HepG2 (cell line): Measurements from ENCODE around the gene CHST10. TPM values are rescaled to one million over a fixed set of nuclear protein-coding genes. Genes with fewer than 3 reads are reported as not detected.

Experiments used
- ATAC-seq: fragments of 200-7000 bp; cut with Tn5 transposase; 3 replicates; pipeline ENCODE4 v1.9.1; 2020; ENCODE audit warnings: mild to moderate bottlenecking, moderate library complexity
- BruUV-seq: library from RNA; stranded (reverse); fragments of 400-500 nt; replicated peaks from 2 replicates; lab custom pipeline; 2021; lab: Mats Ljungman, UMichigan
- CTCF ChIA-PET: fragments of 300-600 bp; formaldehyde crosslinking; extraction: SDS; loops from one replicate; lab custom pipeline; 2021; ENCODE audit warnings: low total read pairs, inconsistent platforms, low intra/inter-chr PET ratio; lab: Yijun Ruan, JAX
- POLR2A ChIA-PET: fragments of 350-600 bp; sonication (Branson Sonifier 250); formaldehyde crosslinking; loops from one replicate; lab custom pipeline; 2020; ENCODE audit warnings: antibody characterized with exemption, inconsistent platforms; lab: Yijun Ruan, JAX
- DNase-seq: peaks from one replicate; pipeline ENCODE4 v3.0.0-alpha.2; 2015; ENCODE audit warnings: low spot score
- FAIRE-seq: peaks from 3 replicates; lab custom pipeline; 2011; peaks lifted over from hg19 to GRCh38; lab: Jason Lieb, UNC
- H2AFZ ChIP-seq: one replicate; pipeline ENCODE4 v1.6.1; 2011; ENCODE audit warnings: low read length, inconsistent platforms
- H3K27ac ChIP-seq: fragments of 300-600 bp; 3 replicates; pipeline ENCODE4 v1.8.0; 2011; ENCODE audit warnings: mixed run types, mild to moderate bottlenecking, mixed read lengths, low read length, inconsistent platforms; ENCODE audit not compliant: insufficient read depth; ENCODE audit errors: extremely low read length
- H3K27me3 ChIP-seq, 2 experiments: fragments of 200-600 bp in 1 of 2; 2 replicates in 1 of 2; 3 replicates in 1 of 2; pipeline versions ENCODE4 v1.6.0 to v1.8.0; 2011; ENCODE audit warnings: low read length in 2 of 2, mild to moderate bottlenecking in 2 of 2, moderate library complexity in 2 of 2, inconsistent platforms in 1 of 2; ENCODE audit not compliant: insufficient read depth in 2 of 2, control insufficient read depth in 1 of 2
- H3K36me3 ChIP-seq, 2 experiments: fragments of 200-600 bp in 1 of 2; replicated peaks in 1 of 2; 2 replicates in 1 of 2; 3 replicates in 1 of 2; pipeline versions ENCODE4 v1.5.1 to v1.8.0; 2011; ENCODE audit warnings: low read length in 2 of 2, inconsistent platforms in 1 of 2; ENCODE audit not compliant: insufficient read depth in 2 of 2, control insufficient read depth in 1 of 2
- H3K4me1 ChIP-seq: 2 replicates; pipeline ENCODE4 v1.5.1; 2012; ENCODE audit warnings: low read length, inconsistent platforms; ENCODE audit not compliant: insufficient read depth
- H3K4me2 ChIP-seq: 2 replicates; pipeline ENCODE4 v1.6.0; 2011; ENCODE audit warnings: low read depth, low read length, inconsistent platforms
- H3K4me3 ChIP-seq, 3 experiments: fragments of 200-600 bp in 1 of 3; sonication (generic), shearing (Covaris generic) in 1 of 3; replicated peaks in 1 of 3; 2 replicates each; pipeline ENCODE4 v1.5.1; 2011 to 2016; ENCODE audit warnings: low read length in 3 of 3, inconsistent platforms in 2 of 3, low read depth in 2 of 3, mild to moderate bottlenecking in 2 of 3, control low read depth in 1 of 3, mixed read lengths in 1 of 3; ENCODE audit not compliant: insufficient read depth in 1 of 3
- H3K79me2 ChIP-seq: one replicate; pipeline ENCODE4 v1.6.1; 2011; ENCODE audit warnings: low read length, inconsistent platforms; ENCODE audit not compliant: insufficient read depth
- H3K9ac ChIP-seq: 2 replicates; pipeline ENCODE4 v1.6.0; 2011; ENCODE audit warnings: mild to moderate bottlenecking, low read depth, low read length, inconsistent platforms; ENCODE audit not compliant: insufficient read depth
- H3K9me3 ChIP-seq: 2 replicates; pipeline ENCODE4 v1.5.1; 2012; ENCODE audit warnings: mild to moderate bottlenecking, low read length
- H4K20me1 ChIP-seq: 2 replicates; pipeline ENCODE4 v1.6.0; 2011; ENCODE audit warnings: inconsistent platforms, mild to moderate bottlenecking, low read length, moderate library complexity; ENCODE audit not compliant: insufficient read depth
- CC2D1A ChIP-seq: sonication (generic); formaldehyde crosslinking; IDR thresholded peaks from 2 replicates; pipeline ENCODE4 v1.8.1; 2023; ENCODE audit warnings: mild to moderate bottlenecking, missing genetic modification reagents
- CERS6 ChIP-seq: sonication (generic); formaldehyde crosslinking; IDR thresholded peaks from 2 replicates; pipeline ENCODE4 v1.5.0; 2020; ENCODE audit warnings: missing genetic modification reagents
- DNMT3B ChIP-seq: conservative IDR thresholded peaks from 2 replicates; pipeline ENCODE4 v1.6.1; 2016; ENCODE audit warnings: missing biosample characterization, control low read depth
- HNRNPK ChIP-seq: fragments of 200-400 bp; formaldehyde crosslinking; IDR thresholded peaks from 2 replicates; pipeline ENCODE4 v1.6.1; 2018; ENCODE audit warnings: low read length, low read depth, moderate library complexity, mild to moderate bottlenecking; ENCODE audit not compliant: poor library complexity, severe bottlenecking
- HOXD1 ChIP-seq: sonication (generic); formaldehyde crosslinking; IDR thresholded peaks from 2 replicates; pipeline ENCODE4 v1.5.0; 2020; ENCODE audit warnings: missing genetic modification reagents
- MEIS1 ChIP-seq: sonication (generic); formaldehyde crosslinking; IDR thresholded peaks from 2 replicates; pipeline ENCODE4 v1.9.0; 2021; ENCODE audit warnings: mild to moderate bottlenecking, missing genetic modification reagents, moderate library complexity, borderline replicate concordance
- NKX3-1 ChIP-seq: sonication (generic); formaldehyde crosslinking; IDR thresholded peaks from 2 replicates; pipeline ENCODE4 v1.5.0; 2020; ENCODE audit warnings: missing genetic modification reagents
- PBX3 ChIP-seq: sonication (generic); formaldehyde crosslinking; IDR thresholded peaks from 2 replicates; pipeline ENCODE4 v1.8.1; 2023; ENCODE audit warnings: missing genetic modification reagents, inconsistent platforms, borderline replicate concordance
- REL ChIP-seq: sonication (generic); formaldehyde crosslinking; conservative IDR thresholded peaks from 2 replicates; pipeline ENCODE4 v1.8.0; 2022; ENCODE audit warnings: mild to moderate bottlenecking, missing genetic modification reagents, moderate library complexity
- SIN3B ChIP-seq: fragments of 150-350 bp; IDR thresholded peaks from 2 replicates; pipeline ENCODE4 v1.6.1; 2014; ENCODE audit warnings: low read length
- THAP7 ChIP-seq: sonication (generic); formaldehyde crosslinking; IDR thresholded peaks from 2 replicates; pipeline ENCODE4 v1.8.1; 2023; ENCODE audit warnings: mild to moderate bottlenecking, missing genetic modification reagents
- TSC22D2 ChIP-seq: sonication (generic); formaldehyde crosslinking; IDR thresholded peaks from 2 replicates; pipeline ENCODE4 v1.5.1; 2020; ENCODE audit warnings: missing genetic modification reagents, mild to moderate bottlenecking, borderline replicate concordance
- ZNF124 ChIP-seq: sonication (generic); formaldehyde crosslinking; IDR thresholded peaks from 2 replicates; pipeline ENCODE4 v1.4.0; 2020; ENCODE audit warnings: missing genetic modification reagents
- ZNF180 ChIP-seq: sonication (generic); formaldehyde crosslinking; IDR thresholded peaks from 2 replicates; pipeline ENCODE4 v1.4.0; 2020; ENCODE audit warnings: low read depth, missing genetic modification reagents, borderline replicate concordance
- ZNF569 ChIP-seq: sonication (generic); formaldehyde crosslinking; IDR thresholded peaks from 2 replicates; pipeline ENCODE4 v1.5.0; 2020; ENCODE audit warnings: mild to moderate bottlenecking, missing genetic modification reagents, moderate library complexity, borderline replicate concordance
- ZNF670 ChIP-seq: sonication (generic); formaldehyde crosslinking; IDR thresholded peaks from 2 replicates; pipeline ENCODE4 v1.8.0; 2022; ENCODE audit warnings: mild to moderate bottlenecking, missing genetic modification reagents, borderline replicate concordance
- WGBS: methylation state at CpG from one replicate; pipeline ENCODE4 v1.1.6; 2017; ENCODE audit warnings: low lambda C conversion rate; 5-methylcytosine and 5-hydroxymethylcytosine counted together
- in situ Hi-C: cut with HindIII; loops from 2 replicates; pipeline ENCODE4 v1.10.0; 2017; ENCODE audit warnings: low pct_unique_long_range_greater_than_20kb; ENCODE audit not compliant: extremely low pct_ligation_motif_present
- intact Hi-C: fragments of 100-400 bp; cut with micrococcal nuclease; formaldehyde crosslinking; loops from one replicate; pipeline ENCODE4 v1.10.0; 2022; ENCODE audit not compliant: unreplicated experiment
- polyA plus RNA-seq, 8 experiments: library from polyadenylated mRNA; depleted of rRNA in 3 of 8; stranded (reverse) in 7 of 8; unstranded in 1 of 8; fragments of >200 nt; fragmentation: Illumina TruSeq in 4 of 8; extraction: Trizol in 4 of 8; gene quantifications; 2 replicates each; pipeline versions ENCODE4 v1.2.1 to v1.2.3, GENCODE V29; 2011 to 2016; ENCODE audit warnings: low read depth in 4 of 8, missing spikeins in 1 of 8, mixed read lengths in 1 of 8; ENCODE audit not compliant: insufficient read depth in 1 of 8
- total RNA-seq, 5 experiments: library from RNA; depleted of rRNA; stranded (reverse); fragments of >200 nt; fragmentation: Illumina TruSeq; extraction: Trizol; gene quantifications; 2 replicates each; pipeline ENCODE4 v1.2.3, GENCODE V29; 2016; ENCODE audit warnings: low read depth in 1 of 5

The CHST10 gene
- total and polyA plus RNA-seq, 2 of the 13 experiments (the other 11 are each of a cell fraction or from before 2014, with no cell fraction given): 10.5 to 14.2 TPM

- Histone ChIP-seq H3K36me3 (no peaks in the 10 kb centered on the region), H3K27ac (no peak overlapping the region), H4K20me1 (no peaks in the 10 kb centered on the region), H2AFZ (no peak overlapping the region), H3K9ac (no peak overlapping the region), H3K4me2 (no peak overlapping the region), H3K27me3 (peaks cover 0 to 5% of the 10 kb centered on the region in 2 experiments; a peak in 1 of 5 replicates), H3K4me1 (no peaks in the 10 kb centered on the region), H3K4me3 (no peak overlapping the region), H3K79me2 (no peaks in the 10 kb centered on the region), H3K9me3 (no peaks in the 10 kb centered on the region)
- ATAC-seq (no peak), FAIRE-seq (no peak), DNase-seq (no peak)
- BruUV-seq: no TSS peak
- CTCF ChIA-PET: no interaction called here
- in situ Hi-C loops: no loop called here
- intact Hi-C loops: no loop called here
- WGBS: 76% methylated on average over 12 of the region's 12 CpGs
- POLR2A ChIA-PET: no interaction called here
- TF ChIP-seq CC2D1A (CRISPR knock-in tag) (no peak), DNMT3B (CRISPR knock-in tag) (no peak), THAP7 (CRISPR knock-in tag) (no peak), ZNF569 (CRISPR knock-in tag) (no peak), SIN3B (no peak), HNRNPK (no peak), HOXD1 (CRISPR knock-in tag) (no peak), CERS6 (CRISPR knock-in tag) (no peak), REL (CRISPR knock-in tag) (no peak), ZNF180 (CRISPR knock-in tag) (no peak), MEIS1 (CRISPR knock-in tag) (no peak), NKX3-1 (no peak), ZNF670 (CRISPR knock-in tag) (no peak), TSC22D2 (CRISPR knock-in tag) (no peak), PBX3 (no peak), ZNF124 (no peak)
- TF ChIP-seq, all 625 proteins: peak for 0
Observed at GRCh38 chr2:100427111-100427510, 9.6 kb upstream of the CHST10 start.
